Activated CD4-positive, CD25-positive, alpha-beta regulatory T cell treated with anti-CD3 and anti-CD28 coated beads, Interleukin-2, amount 50 U/mL, for 72 hours (primary cell): ENCODE data around the gene ZNF407.

Source experiments
- DNase-seq: peaks from one replicate; pipeline ENCODE4 v3.0.0; 2021

The ZNF407 gene

DNA sequence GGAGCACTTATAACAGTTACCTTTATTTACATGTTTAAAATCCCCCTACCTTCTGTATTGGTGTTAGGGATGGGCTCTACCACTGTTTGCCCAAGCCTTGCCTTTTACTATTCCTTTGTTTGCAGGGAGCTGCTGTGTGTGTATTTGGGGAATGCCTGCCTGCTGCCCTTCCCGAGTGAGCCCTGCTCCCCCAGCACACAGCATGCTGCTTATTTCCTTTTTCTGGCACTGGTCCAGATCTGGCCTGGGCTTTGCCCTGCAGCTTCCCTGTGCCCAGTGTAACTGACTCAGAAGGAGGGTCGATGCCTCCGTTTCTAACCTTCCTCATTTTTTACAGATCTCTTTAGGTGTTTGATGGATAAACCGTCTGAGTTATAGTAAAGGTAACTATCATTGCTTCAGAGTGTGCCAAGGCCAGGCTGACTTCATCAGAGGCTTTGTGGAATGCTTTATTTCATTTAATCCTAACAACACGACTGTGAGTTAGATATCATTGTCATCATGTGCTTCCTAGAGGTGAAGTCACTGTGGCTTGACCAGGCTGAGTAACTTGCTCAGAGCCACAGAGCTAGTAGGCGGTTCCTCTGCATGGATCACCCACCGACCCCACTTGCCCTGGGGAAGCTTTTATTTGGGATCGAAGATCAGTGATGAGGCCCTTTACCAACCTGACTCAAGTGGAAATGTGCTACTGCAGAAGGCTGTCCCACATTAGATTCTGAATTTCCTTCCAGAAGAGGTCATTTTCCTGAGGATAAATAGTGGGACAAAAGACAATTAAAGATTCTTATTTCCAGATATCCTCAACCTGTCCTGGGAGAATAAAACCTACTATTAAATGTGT, 238.8 kb downstream of the ZNF407 start:
- DNase-seq = no peak

DNA sequence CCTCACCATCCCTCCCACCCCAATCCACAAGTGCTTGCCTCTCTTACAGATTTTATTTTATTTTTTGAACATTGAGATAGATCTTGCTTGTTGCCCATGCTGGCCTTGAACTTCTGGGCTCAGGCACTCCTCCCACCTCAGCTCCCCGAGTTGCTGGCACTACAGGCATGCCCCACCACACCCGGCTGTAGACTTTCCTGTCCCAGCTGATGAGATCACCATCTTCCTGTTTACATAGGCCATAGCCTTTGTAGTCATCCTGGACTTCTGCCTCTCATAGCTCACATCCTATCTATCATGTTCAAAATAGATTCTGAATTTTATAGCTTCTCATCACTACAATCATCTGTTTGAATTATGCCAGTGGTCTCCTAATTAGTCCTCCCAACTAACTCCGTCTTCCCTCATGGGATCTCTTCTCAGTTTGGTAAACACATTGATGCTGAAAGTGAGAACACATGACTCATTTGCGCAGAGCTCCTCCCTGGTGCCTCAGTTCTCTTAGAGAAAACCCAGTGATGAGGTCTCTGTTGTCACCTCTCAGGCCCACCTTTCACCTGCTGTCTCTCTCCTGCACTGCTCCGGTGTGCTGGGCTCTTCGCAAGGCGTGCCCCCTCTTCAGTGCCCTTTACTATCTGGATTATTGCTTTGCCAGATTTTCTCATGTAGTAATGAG, 243.0 kb downstream of the ZNF407 start:
- DNase-seq = no peak

DNA sequence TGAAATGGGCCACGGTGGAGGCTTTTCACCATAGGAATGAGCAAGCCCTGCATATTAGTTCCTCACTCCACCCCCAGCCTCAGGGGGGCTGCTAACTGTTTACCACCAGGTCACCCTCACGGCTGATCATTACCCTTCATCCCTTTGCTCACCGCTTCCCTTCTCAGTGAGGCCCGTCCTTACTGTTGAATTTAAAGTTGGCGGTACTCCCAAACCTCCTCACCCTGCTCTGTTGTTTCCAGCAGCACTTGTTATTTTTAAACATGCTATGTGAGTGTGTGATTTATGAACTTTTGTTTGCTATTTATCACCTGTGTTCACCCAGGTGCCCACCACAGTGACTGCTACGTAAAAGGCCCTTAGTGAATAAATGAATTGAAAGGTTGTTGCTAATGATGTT, 243.6 kb downstream of the ZNF407 start:
- no peak for DNase-seq

DNA sequence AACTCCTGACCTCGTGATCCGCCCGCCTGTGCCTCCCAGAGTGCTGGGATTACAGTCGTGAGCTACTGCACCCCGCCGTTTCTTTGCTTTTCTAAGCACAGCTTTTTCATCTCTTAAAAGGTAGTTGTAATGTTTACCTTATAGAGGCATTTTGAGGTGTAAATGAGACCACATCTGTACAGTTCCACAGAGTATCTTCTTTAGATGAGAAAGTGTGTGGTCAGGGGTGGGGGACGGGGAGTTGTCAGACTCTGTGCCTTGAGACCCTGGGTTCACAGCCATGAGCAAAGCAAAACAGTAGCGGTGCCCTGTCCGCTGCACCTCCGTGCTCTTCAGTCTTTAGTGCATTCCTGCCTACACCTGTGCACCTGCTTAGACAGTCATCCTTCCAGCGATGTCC, 251.6 kb downstream of the ZNF407 start:
- DNase-seq = no peak

DNA sequence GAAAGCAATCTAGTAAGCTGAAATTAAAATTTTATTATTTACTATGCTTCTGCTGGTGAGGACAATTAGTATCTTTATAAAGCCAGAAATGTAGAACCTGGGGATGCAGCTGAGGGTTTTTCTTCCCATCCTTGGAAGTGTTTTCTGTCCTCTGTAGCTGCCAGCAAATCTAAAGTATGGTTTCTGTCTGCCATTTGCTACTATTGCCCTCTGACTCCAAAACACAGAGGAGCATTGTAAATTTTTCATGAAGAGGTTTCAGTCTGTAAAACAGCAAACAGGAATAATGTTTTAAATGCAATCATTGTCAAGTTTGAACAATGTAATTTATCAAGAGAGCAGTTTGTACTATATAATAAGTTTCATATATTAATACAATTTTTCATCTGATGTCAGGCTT, 258.8 kb downstream of the ZNF407 start:
- no peak for DNase-seq

DNA sequence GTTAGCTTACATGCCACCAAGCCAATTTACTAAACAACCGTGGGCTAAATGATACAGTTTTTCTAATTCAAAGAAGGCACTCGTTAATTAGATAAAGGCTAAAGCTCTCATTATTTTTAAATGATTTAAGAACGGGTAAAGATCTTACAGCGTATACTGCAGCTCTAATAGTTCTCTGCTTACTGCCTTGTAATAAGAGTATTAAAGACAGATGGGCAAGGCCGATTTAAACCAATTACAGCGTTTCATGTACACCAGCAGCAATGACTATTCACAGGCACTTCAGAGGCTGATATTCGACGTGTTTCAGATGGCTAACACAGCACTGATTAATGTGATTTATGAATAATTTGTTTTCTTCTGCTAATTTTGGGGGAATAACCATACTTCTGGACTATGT, 259.3 kb downstream of the ZNF407 start:
- DNase-seq = no peak

DNA sequence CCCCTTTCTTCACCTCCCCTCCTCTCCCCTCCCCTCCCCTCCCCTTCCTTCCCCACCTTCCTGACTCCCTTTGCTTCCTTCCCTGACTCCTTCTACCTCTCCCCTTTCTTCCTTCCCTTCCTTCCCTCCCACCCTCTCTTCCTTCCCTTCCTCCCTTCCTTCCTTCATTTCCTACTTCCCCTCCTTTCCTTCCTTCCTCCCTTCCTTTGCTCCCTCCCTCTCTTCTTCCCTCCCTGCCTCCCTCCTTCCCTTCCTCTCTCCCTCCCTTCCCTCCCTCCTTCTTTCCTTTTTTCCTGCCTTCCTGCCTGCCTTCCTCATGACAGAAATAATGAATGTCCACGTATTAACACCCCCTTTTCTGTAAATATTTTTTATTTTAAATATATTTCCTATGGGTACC, 260.2 kb downstream of the ZNF407 start:
- no peak for DNase-seq

DNA sequence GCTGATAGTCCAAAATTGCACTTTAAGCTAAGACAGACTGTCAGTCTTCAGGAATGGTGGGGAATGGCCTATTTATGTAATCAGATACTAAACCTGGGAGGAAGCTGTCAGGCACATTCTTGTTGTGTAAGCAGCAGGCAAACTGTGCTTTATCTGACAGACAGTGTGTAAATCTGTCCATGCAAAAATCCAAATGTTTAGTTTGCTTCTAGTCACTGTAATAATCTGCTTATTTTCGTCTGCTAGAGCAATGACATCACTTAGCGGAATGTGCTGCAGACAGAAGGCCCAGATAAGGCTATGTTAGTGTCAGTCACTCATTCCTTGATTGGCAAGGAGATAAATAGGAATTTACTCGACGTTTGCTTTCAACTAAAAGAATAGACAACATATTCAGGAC, 263.5 kb downstream of the ZNF407 start:
- no peak for DNase-seq

DNA sequence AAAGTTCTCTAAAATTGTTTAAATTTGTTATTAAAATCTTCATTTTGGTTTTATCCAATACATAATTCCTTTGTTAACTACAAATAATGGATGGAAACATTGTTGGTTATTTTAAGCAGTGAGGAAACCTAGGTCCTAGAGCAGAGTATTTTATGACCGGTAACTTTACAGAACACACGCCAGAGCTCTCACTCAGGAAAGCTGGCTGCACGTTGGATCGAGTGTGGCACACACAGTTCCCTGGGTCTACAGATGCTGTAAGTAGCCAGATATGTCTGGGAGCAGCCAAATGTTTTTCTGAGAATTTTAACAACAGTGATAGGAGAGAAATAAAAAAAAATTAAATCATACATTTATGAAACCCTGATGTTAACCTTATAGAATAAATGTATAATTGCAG, 264.4 kb downstream of the ZNF407 start:
- no peak for DNase-seq

DNA sequence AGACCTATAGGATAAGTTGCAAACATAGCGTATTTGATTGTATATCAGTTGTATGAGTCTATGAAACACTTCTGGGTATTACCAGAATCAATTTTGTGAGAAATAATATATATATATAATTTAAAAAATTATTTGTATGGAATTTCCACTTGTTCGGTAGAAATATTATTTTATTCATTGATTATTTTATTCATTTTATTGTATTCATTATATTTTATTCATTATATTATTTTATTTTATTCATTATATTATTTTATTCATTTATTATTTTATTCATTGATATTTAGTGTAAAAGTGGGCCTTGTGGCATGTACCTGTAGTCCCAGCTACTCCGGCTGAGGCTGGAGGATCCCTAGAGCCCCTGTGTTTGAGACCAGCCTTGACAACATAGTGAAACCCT, 268.9 kb downstream of the ZNF407 start:
- DNase-seq = no peak

DNA sequence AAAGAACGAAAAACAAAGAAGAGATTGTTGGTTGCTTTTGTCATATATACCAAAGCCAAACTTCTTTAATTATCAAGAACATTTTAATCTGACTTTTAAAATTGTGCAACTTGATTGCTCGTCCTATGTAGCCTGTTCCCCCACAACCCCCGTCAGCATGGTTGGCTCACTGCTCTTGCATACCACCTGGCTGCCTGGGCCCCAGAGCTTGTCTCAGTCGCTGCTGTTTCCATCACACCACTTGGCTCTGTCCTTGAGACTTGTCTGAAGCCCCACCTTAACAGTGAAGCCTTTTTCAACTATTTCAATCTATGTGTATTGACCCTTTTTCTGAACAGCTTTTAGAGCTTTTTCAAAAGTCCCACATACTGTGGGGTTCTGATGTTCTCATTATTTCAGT, 270.8 kb downstream of the ZNF407 start:
- DNase-seq = no peak

DNA sequence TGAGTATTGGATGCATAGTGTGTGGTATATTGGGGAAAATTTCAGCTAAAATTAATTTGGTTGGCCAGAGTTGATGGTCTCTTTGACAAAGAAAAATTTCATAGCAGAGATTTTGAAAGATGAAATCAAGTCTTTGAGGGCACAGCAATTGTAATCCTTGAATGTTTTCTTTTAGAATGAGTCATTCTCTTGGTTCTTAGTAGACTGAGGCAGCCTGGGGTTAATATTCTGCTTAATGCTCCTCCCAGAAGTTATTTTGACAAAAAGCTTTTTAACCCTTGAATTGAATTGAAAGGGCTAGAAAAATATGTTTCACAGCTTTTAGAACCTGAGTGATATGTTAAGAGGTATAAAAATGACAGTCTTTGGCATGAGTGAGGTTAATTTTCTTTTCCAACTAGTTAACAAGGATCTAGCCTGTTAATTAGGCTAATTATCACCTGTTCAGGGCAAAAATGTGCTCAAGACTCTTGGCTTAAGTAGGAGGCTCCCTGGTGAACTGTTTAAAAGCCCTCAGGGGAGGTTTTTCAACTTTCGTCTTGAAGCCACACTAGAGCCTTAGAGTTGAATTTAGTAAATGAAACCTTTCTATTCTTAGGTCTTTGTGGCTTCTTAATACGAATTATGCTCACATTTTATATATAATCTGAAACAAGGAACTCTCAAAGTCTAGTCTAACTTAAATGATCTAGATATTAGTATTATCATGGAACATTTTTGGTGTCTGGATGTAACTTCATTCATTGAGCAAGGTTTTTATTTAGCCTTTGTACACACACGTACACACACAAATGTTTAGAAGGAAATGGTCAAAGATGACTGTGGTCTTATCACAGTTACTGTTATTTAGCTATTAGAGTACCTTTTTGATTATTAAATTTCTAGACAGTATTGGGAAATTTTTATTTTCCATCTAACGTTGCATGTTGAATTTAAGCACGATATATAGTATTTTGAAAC, 272.5 kb downstream of the ZNF407 start:
- DNase-seq = no peak

DNA sequence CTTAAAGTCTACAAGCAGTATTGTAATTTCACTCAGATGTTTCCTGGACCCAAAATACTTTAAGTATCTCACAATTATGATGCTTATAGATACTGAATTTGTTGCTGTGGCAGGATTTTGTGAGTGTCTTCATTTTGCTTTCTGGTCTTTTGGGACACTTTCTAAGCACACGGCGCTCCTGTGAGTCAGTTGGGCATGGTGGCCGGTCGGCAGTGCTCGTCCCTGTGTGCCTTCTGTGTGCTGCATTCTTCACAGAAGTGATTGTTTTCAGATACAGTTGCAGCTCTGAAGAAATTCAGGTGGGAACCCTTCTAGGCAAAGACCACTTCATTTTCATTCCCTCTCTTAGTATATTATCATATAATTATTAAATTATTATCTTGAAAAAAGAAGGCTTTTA, 273.3 kb downstream of the ZNF407 start:
- no peak for DNase-seq

DNA sequence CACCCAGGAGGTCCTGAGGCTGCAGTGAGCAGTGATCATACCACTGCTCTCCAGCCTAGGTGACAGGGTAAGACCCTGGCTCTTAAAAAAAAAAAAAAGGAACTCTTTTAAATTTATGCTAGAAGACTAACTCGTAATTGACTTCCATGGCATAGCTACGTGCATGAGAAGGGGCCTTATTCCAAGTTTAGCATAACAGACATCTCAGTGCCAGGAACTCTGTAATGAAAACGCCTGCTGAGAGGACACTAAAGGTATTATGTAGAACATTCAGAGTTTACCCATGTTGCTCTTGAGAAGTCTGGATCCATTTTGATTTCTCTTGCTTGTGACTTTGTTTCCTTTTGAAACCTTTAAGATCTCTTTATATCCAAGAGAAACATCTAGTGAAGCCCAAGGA, 276.0 kb downstream of the ZNF407 start:
- no peak for DNase-seq

DNA sequence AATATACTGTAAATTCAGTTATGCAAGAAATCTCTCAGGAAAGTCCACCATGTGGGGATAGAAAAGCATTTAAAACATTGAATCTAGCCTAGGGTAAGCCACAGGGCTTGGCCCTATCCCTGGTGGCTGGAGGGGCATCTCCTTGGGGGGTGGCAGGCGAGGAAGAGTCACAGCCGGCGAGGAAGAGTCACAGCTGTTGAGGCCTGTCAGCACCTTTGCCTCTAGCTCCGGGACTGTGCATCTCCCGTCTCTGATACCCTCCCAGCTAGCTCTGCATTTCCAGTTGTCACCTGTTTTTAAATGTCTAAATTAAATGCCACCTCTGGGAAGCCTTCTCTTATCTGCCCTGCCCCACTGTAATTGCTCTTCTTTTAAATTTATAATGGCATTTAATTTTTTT, 276.7 kb downstream of the ZNF407 start:
- no peak for DNase-seq

DNA sequence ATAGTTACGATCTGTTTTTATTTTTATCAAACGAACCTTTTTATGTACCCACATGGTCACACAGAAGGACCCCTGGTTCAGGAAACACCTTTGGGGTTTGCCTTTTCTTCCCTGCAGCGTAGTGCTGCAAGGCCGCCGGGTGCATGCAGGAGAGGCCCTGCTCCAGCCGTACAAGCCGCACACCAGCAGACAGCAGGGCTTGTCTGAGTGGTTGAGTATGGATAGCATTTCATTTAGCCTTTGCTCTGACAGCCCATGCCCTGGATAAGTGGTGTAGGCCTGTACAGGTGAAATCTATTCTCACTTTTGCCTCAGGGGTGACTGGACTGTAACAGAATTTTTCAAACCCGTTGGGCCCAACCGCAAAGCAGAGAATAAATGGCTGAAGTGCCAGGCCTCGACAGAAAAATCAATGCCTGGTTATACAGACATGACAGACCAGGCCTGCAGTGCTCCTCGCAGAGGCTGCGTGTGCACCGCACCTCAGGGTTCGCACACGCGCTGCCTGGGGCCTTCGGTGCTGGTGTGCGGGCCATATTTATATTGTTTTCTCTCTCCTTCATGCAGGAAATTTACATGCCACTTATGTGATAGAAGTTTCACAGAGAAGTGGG, 279.1 kb downstream of the ZNF407 start:
- no peak for DNase-seq

DNA sequence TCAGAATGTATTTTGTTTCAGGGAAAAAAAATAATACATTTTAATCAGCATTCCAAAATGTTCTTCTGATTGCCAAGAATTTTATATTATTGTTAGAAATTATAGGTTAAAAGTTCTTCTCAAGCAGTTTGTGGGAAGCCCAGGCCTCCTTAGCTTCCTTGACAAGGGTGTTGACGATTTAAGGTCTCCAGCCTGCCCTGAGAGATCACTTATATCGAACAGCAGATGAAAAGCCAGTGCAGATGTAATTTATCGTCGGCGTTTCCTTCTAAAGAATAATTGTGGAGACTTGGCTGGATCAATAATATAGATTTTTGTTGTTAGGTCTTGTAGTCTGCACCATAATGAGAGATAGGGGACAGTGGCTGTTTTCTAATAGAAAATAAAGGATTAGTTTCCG, 280.6 kb downstream of the ZNF407 start:
- DNase-seq = no peak

DNA sequence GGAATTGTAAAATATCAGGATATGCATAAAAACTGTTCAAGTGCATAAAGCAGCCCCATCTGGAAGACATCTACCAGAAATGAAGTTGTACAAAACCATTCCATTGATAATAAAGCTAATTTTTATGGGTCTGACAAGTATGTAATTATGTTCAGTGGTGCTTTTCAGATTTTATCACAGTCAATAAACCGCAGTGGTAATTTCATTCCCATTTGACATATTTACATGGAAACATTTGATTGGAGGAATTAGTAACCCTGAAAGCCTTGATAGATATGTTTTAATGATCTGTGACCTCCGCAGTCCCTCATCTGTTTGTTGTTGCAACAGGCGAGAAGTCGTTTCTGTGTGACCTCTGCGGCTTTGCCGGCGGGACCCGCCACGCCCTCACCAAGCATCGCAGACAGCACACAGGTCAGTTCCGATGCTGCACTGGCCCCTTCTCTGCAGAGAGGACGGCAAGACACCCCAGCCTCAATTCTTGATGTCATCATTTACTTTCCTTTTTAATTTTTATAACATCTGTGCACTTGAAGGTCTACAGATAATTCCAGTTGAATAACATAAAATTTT, 283.1 kb downstream of the ZNF407 start:
- DNase-seq = no peak

DNA sequence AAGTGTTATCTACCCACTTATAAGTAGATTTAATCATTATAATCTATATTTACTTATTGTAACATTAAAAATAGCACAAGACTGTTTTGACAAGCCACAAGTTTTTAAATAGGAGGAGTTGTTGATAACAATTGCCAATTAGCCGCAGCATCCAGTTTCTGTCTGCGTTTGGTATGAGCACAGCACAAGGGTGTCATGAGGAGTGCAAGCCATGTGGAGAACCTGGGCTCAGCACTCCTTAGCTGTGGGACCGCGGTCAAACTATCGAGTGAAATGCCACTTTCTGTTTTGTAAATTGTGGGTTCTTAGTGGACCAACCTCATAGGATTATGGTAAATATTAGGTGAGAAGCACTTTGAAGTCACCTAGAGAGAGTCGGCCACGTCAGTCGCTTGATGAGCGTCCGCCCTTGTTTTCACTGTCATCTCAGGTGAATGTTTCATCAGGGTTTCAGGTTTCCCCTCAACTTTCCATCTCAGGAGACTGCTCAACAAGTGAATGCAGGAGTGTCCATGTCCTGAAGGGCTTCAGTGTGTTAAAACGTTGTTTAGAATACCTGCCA, 294.5 kb downstream of the ZNF407 start:
- DNase-seq = no peak

DNA sequence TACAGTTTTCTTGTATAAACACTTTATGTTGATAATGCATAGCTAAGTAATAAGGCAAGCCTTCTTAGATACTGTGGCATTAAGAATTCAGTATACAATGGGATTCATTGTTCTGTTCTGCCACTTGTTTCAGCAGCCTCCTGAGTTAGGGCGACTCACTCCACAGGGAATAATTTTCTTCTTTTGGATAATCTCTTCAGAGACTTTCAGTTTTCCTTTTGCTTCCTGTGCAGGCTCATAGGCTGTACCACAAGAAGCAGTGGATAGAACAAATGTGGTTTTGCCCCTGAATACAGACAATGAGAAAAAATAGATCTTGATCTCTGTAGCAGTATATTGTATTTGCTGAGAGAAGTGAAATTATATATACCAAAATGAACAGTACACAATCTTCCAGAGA, 298.0 kb downstream of the ZNF407 start:
- DNase-seq = no peak

DNA sequence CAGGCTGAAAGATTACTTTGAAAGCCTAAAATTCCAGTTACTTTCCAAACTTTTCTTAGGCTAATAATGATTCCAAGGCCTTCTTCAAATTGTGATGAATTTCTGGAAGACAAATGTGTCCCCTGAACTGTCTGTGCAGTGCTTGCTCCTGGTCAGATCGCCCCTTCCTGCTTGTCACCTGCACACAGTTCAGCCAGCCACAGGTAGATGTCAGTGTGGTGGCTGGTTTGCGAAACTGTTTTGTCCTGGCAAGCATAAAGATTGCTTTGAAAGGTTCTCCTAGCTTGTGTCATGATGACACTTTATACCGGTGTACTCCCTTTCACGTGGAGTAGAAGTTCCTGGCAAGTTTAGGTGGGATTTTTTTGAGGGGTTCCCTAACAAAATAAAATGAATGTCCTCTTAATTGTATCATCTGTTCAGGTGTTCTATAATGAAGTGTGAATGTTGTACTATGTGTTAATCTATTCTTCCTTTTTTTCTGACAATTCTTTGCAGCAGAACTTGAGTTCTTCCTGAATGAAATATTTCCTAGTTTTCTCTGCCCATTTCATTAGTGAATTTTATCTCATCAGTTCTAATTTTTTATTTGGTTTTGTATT, 298.8 kb downstream of the ZNF407 start:
- DNase-seq = no peak
